Mesendoderm (in vitro differentiated cells): ENCODE data around the gene LDHB.

Experiments used
- DNase-seq: peaks from one replicate; pipeline ENCODE4 v3.0.0; 2013
- H2AK5ac ChIP-seq: 2 replicates; pipeline ENCODE4 v1.6.1; 2013; ENCODE audit warnings: low read length, inconsistent platforms
- H2BK120ac ChIP-seq: 2 replicates; pipeline ENCODE4 v1.6.1; 2013; ENCODE audit warnings: low read depth, mild to moderate bottlenecking, low read length, moderate library complexity, mixed read lengths
- H2BK15ac ChIP-seq: replicated peaks from 2 replicates; pipeline ENCODE4 v1.6.1; 2013; ENCODE audit warnings: low read depth, mild to moderate bottlenecking, moderate library complexity
- H2BK5ac ChIP-seq: 2 replicates; pipeline ENCODE4 v1.6.1; 2013; ENCODE audit warnings: low read length, inconsistent platforms
- H3K18ac ChIP-seq: 2 replicates; pipeline ENCODE4 v1.6.1; 2013; ENCODE audit warnings: mild to moderate bottlenecking, low read length, mixed read lengths
- H3K23ac ChIP-seq: one replicate; pipeline ENCODE4 v1.6.1; 2013; ENCODE audit warnings: low read length
- H3K27ac ChIP-seq: 2 replicates; pipeline ENCODE4 v1.5.1; 2013; ENCODE audit warnings: low read depth, mild to moderate bottlenecking, inconsistent platforms, low read length, moderate library complexity
- H3K27me3 ChIP-seq: 2 replicates; pipeline ENCODE4 v1.6.1; 2013; ENCODE audit warnings: low read length, control low read depth, mild to moderate bottlenecking, inconsistent platforms; ENCODE audit not compliant: insufficient read depth, poor library complexity
- H3K36me3 ChIP-seq: 2 replicates; pipeline ENCODE4 v1.6.1; 2013; ENCODE audit warnings: low read length, inconsistent platforms; ENCODE audit not compliant: control insufficient read depth, insufficient read depth
- H3K4ac ChIP-seq: one replicate; pipeline ENCODE4 v1.6.1; 2013; ENCODE audit warnings: low read depth, mild to moderate bottlenecking, low read length, moderate library complexity
- H3K4me1 ChIP-seq: 2 replicates; pipeline ENCODE4 v1.6.1; 2013; ENCODE audit warnings: low read depth, low read length, inconsistent platforms; ENCODE audit not compliant: control insufficient read depth
- H3K4me2 ChIP-seq: 2 replicates; pipeline ENCODE4 v1.6.1; 2013; ENCODE audit warnings: low read length
- H3K4me3 ChIP-seq: 2 replicates; pipeline ENCODE4 v1.5.1; 2013; ENCODE audit warnings: mild to moderate bottlenecking, low read length
- H3K56ac ChIP-seq: one replicate; pipeline ENCODE4 v1.6.1; 2013; ENCODE audit warnings: low read length
- H3K79me1 ChIP-seq: 2 replicates; pipeline ENCODE4 v1.6.1; 2013; ENCODE audit warnings: low read length, inconsistent platforms
- H3K79me2 ChIP-seq: 2 replicates; pipeline ENCODE4 v1.6.1; 2013; ENCODE audit warnings: mild to moderate bottlenecking, low read length; ENCODE audit not compliant: control insufficient read depth, insufficient read depth
- H3K9ac ChIP-seq: 2 replicates; pipeline ENCODE4 v1.6.1; 2013; ENCODE audit warnings: low read length, inconsistent platforms
- H4K5ac ChIP-seq: one replicate; pipeline ENCODE4 v1.6.1; 2013; ENCODE audit warnings: low read length
- H4K8ac ChIP-seq: one replicate; pipeline ENCODE4 v1.6.1; 2013; ENCODE audit warnings: low read depth, mild to moderate bottlenecking, control low read depth, low read length, moderate library complexity
- WGBS: extraction: QIAGEN DNeasy Blood & Tissue Kit; methylation state at CpG from one replicate; pipeline ENCODE4 v1.1.7; 2013; ENCODE audit warnings: low lambda C conversion rate, missing lambda C conversion rate; ENCODE audit not compliant: insufficient coverage; ENCODE audit errors: extremely low coverage; 5-methylcytosine and 5-hydroxymethylcytosine counted together

LDHB gene

GRCh38 chr12:21656905-21657325 is 727 bp downstream of the LDHB start:
- Histone ChIP-seq H3K18ac (peak overlapping the region; percentile 65), H3K27ac (peak overlapping the region; percentile 41), H2AK5ac (no peak overlapping the region), H3K56ac (peak overlapping the region; percentile 99), H3K79me1 (peaks cover 7% of the 10 kb centered on the region), H3K4ac (peak overlapping the region; percentile 37), H3K36me3 (peaks cover 6% of the 10 kb centered on the region), H4K5ac (no peak overlapping the region), H3K27me3 (no peaks in the 10 kb centered on the region), H3K23ac (no peak overlapping the region), H2BK5ac (peak overlapping the region; percentile 66), H3K9ac (peak overlapping the region; percentile 98), H3K4me1 (peaks cover 5% of the 10 kb centered on the region), H2BK15ac (no peak overlapping the region), H3K4me2 (peak overlapping the region; percentile 50), H2BK120ac (no peak overlapping the region), H4K8ac (no peak overlapping the region), H3K79me2 (peaks cover 43% of the 10 kb centered on the region), H3K4me3 (peak overlapping the region; percentile 99)
- no CpG with 5 or more reads among the region's 16 CpGs for WGBS
- DNase-seq: peak; percentile 68

- no peak overlapping the region for H2BK5ac ChIP-seq
- no peak overlapping the region for H3K56ac ChIP-seq
- H2BK15ac ChIP-seq: no peak overlapping the region
- no peak overlapping the region for H3K4me3 ChIP-seq
- H3K18ac ChIP-seq: no peak overlapping the region
- no peak overlapping the region for H4K8ac ChIP-seq
- no peak overlapping the region for H2BK120ac ChIP-seq
- peaks cover 51% of the 10 kb centered on the region for H3K79me2 ChIP-seq
- peak overlapping the region; percentile 98 for H3K9ac ChIP-seq
- H3K4me1 ChIP-seq: peaks cover 5% of the 10 kb centered on the region
- H3K23ac ChIP-seq: no peak overlapping the region
- H3K4me2 ChIP-seq: peak overlapping the region; percentile 1
- no peaks in the 10 kb centered on the region for H3K27me3 ChIP-seq
- H4K5ac ChIP-seq: no peak overlapping the region
- no CpG with 5 or more reads among the region's 4 CpGs for WGBS
- DNase-seq: no peak
- peaks cover 6% of the 10 kb centered on the region for H3K36me3 ChIP-seq
- H2AK5ac ChIP-seq: no peak overlapping the region
- H3K79me1 ChIP-seq: peaks cover 7% of the 10 kb centered on the region
- H3K27ac ChIP-seq: no peak overlapping the region
- no peak overlapping the region for H3K4ac ChIP-seq
Measured at GRCh38 chr12:21655591-21655990, 2.1 kb downstream of the LDHB start.

GRCh38 chr12:21651821-21652220 is 5.8 kb downstream of the LDHB start:
- peaks cover 8% of the 10 kb centered on the region for H3K36me3 ChIP-seq
- H4K5ac ChIP-seq: no peak overlapping the region

GRCh38 chr12:21650997-21651396 is 6.6 kb downstream of the LDHB start:
- Histone ChIP-seq H3K23ac (no peak overlapping the region), H3K18ac (no peak overlapping the region), H2BK5ac (no peak overlapping the region), H3K4me3 (no peak overlapping the region), H2AK5ac (no peak overlapping the region), H3K4ac (no peak overlapping the region), H3K27ac (no peak overlapping the region), H3K36me3 (peaks cover 8% of the 10 kb centered on the region), H3K4me2 (no peak overlapping the region), H2BK15ac (no peak overlapping the region), H3K9ac (no peak overlapping the region), H2BK120ac (no peak overlapping the region), H4K8ac (no peak overlapping the region), H3K4me1 (peaks cover 5% of the 10 kb centered on the region), H3K27me3 (no peaks in the 10 kb centered on the region), H4K5ac (no peak overlapping the region), H3K56ac (no peak overlapping the region), H3K79me2 (peaks cover 45% of the 10 kb centered on the region), H3K79me1 (peaks cover 10% of the 10 kb centered on the region)
- DNase-seq: peak; percentile 60
- no CpG with 5 or more reads among the region's 1 CpG for WGBS

More at GRCh38 chr12:21651821-21652220, 5.8 kb downstream of the LDHB start:
- Histone ChIP-seq H3K4ac (no peak overlapping the region), H3K79me1 (peaks cover 10% of the 10 kb centered on the region), H3K79me2 (peaks cover 54% of the 10 kb centered on the region), H2BK120ac (no peak overlapping the region), H3K56ac (no peak overlapping the region), H3K27ac (no peak overlapping the region), H3K23ac (no peak overlapping the region), H3K4me2 (no peak overlapping the region), H2BK15ac (no peak overlapping the region), H4K8ac (no peak overlapping the region), H3K9ac (no peak overlapping the region), H2AK5ac (no peak overlapping the region), H2BK5ac (no peak overlapping the region), H3K4me3 (no peak overlapping the region), H3K18ac (no peak overlapping the region), H3K27me3 (no peaks in the 10 kb centered on the region), H3K4me1 (peaks cover 5% of the 10 kb centered on the region)
- no CpG with 5 or more reads among the region's 1 CpG for WGBS
- DNase-seq: no peak

- Histone ChIP-seq H3K23ac (no peak overlapping the region), H3K9ac (no peak overlapping the region), H3K4ac (no peak overlapping the region), H3K4me2 (no peak overlapping the region), H2BK120ac (no peak overlapping the region), H3K4me1 (peaks cover 3% of the 10 kb centered on the region), H3K36me3 (peaks cover 6% of the 10 kb centered on the region), H4K8ac (no peak overlapping the region), H3K27me3 (no peaks in the 10 kb centered on the region), H2BK15ac (no peak overlapping the region), H2AK5ac (no peak overlapping the region), H2BK5ac (no peak overlapping the region), H3K4me3 (no peak overlapping the region), H3K27ac (no peak overlapping the region), H4K5ac (no peak overlapping the region), H3K79me1 (peaks cover 8% of the 10 kb centered on the region), H3K79me2 (peaks cover 31% of the 10 kb centered on the region), H3K18ac (no peak overlapping the region), H3K56ac (no peak overlapping the region)
- DNase-seq: no peak
- WGBS: no CpG with 5 or more reads among the region's 3 CpGs
Measured at GRCh38 chr12:21649034-21649433, 8.6 kb downstream of the LDHB start.

GRCh38 chr12:21648378-21648777 is 9.3 kb downstream of the LDHB start:
- no peak overlapping the region for H3K27ac ChIP-seq
- no peak overlapping the region for H4K8ac ChIP-seq
- WGBS: no CpG with 5 or more reads among the region's 2 CpGs
- H3K56ac ChIP-seq: no peak overlapping the region
- no peak for DNase-seq
- no peaks in the 10 kb centered on the region for H3K27me3 ChIP-seq
- no peak overlapping the region for H4K5ac ChIP-seq
- H2BK120ac ChIP-seq: no peak overlapping the region
- no peak overlapping the region for H3K23ac ChIP-seq
- peaks cover 3% of the 10 kb centered on the region for H3K36me3 ChIP-seq
- no peak overlapping the region for H3K9ac ChIP-seq
- peaks cover 5% of the 10 kb centered on the region for H3K79me1 ChIP-seq
- no peak overlapping the region for H2BK5ac ChIP-seq
- no peak overlapping the region for H3K18ac ChIP-seq
- H2BK15ac ChIP-seq: no peak overlapping the region
- H3K4ac ChIP-seq: no peak overlapping the region
- H3K79me2 ChIP-seq: peaks cover 27% of the 10 kb centered on the region
- H3K4me1 ChIP-seq: no peaks in the 10 kb centered on the region
- H3K4me3 ChIP-seq: no peak overlapping the region
- no peak overlapping the region for H2AK5ac ChIP-seq
- H3K4me2 ChIP-seq: no peak overlapping the region
